Ureter (tissue), 1 donor: ENCODE results near the gene MAP3K14. TPM values are rescaled to one million over a fixed set of nuclear protein-coding genes. Genes with fewer than 3 reads are reported as not detected.
A peak's percentile ranks its signal among the peaks of the same experiment; 100 is the strongest.

Experiments
- DNase-seq: peaks from one replicate; pipeline ENCODE4 v3.0.0-alpha.2; 2020; ENCODE audit warnings: low spot score
- total RNA-seq: library from RNA; stranded (reverse); gene quantifications from one replicate; pipeline ENCODE4 v1.2.4, GENCODE V29; 2023
- donor health status: DM: yes; HTN: yes; CAD: no.

Gene MAP3K14
- total RNA-seq, 1 donor from 2014 or later: 18.7 TPM

DNA sequence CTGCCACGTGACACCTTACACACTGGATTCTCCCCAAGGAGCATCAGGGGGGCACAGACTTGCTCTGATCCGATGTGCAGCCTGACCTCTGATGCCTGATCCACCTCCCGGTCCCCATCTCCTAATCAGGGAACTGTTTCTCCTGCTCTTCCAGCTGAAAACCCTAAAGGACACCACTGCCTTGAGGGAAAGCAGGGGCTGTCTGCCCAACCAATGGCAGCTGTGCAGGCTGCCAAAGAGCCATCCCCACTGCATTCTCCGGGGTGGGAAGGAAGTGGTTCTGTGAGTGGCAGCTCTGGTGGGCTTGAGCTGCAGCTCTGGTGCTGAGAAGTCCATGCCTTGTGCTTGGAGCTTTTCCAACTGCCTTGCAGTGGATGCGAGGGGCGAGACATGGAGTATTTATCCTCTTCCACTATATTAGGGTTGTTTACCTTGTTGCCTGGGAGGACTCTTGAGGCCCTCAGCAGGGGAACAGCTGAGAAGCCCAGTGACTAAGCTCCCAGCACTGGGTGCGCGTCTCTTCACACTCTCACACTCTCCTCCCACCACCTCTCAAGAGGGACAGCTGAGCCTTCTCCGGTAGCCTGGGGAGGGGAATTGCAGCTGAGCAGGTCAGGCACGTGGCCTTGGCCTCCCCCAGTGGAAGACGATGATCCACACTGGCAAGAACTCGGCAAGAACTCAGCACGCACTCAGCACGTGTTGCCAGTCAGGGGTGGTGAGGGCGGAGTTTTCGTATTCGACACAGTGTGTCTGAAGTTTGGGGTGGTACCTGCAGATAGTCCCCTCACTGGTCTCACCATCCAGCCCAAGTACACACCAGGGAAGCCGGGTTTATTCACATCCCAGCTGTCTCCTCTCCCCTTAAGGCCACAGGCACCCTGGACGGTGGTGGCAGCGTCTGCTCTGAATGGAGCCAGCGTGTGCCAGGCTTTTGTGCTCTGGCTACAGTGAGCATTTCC, 33.9 kb downstream of the MAP3K14 start:
- peak; percentile 48 for DNase-seq

DNA sequence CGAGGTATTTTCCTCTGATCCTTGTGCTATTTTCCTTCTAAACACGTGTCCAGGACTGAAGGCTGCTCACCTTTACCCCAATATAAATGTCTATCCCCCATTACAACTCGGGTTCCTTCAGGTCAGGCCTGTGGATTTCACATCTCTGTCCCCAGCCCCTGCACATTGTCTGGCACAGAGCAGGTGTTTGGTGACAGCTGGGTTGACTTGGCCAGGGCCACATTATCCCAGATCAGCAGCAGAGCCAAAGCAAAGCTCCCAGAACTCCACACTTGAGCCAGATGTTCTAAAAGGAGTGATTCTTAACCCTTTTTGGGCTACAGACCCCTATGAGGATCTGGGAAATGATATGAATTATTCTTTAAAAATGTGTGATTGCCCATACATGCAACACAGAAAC, 36.9 kb downstream of the MAP3K14 start:
- DNase-seq: no peak

DNA sequence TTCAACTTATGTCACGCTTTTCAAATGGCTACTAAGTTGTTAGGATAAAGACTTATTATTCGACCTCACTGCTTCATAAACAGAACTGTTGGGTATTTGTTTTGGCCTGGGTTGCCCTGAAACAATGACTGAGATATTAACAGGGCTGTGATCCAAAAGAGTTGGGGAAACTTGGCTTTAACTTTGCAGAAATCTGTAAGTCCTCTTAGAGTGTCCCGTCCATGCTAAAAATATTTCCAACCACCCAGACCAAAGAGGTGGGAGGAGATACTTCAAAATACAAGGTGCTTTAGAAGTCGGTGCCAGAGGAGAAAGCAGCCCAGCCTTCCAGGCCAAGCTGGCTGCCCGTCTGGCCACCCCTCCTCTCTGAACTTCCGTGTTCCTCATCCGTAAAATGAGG, 38.8 kb downstream of the MAP3K14 start:
- no peak for DNase-seq

DNA sequence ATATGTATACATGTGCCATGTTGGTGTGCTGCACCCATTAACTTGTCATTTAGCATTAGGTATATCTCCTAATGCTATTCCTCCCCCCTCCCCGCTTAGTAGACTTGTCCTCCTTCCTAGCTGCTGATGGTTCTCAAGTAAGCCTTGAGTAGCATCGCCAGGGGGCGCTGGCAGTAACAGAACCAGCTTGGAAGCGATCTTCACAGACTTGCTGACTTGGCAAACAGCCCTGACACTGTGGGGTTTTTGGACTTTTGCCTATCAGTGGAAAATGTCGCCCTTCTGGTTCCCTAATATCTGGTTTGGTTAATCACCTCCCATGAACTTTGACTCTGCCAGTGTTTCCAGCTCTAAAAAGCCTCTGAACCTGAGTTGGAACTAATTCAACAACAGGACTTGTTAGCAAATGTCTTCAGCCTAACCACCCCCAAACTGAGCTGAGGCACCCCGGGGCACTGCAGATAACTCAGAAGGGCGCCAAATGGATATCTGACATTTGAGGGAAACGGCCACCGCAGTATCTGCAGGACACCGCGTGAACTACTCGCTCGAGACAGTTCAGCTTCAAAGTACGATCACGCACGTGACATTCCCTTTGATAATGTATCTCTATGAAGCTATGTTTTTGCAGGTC, 39.5 kb downstream of the MAP3K14 start:
- peak; percentile 95 for DNase-seq

DNA sequence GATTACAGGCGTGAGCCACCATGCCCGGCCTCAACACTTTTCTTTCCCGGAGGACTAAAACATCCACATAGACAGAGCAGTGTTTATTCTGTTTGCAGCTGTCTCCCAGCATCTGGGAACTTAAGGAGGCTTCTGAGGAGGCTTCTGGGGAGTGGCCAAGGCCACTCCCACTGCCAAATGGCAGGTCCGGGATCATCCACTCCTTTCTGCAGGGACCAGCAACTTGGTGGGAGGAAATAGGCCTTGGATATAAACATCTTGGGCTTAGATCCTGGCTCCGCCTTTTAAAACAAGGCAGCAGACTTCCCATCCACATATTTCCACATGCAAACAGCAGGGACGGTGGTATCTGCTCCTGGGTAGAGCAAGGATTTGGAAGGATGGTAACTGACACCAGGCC, 40.8 kb downstream of the MAP3K14 start:
- no peak for DNase-seq

DNA sequence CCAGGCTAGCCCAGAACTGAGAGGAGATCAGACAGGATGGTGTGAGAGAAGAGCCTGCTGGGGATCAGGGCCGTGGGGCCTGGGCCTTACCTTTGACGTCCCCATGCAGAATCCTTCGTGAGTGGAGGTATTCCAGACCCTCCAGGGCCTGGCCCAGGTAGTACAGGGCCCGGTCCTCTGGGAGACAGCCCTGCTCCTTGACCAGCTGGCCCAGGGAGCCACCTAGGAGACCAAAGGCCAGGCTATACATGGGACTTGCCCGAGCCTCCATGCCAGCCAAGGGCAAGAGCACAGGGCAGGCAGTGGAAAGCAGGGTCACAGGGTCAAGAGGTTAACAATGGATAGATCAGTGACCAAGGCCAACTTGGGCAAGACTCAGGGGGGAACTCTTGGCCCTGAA, 42.8 kb downstream of the MAP3K14 start:
- DNase-seq: no peak

DNA sequence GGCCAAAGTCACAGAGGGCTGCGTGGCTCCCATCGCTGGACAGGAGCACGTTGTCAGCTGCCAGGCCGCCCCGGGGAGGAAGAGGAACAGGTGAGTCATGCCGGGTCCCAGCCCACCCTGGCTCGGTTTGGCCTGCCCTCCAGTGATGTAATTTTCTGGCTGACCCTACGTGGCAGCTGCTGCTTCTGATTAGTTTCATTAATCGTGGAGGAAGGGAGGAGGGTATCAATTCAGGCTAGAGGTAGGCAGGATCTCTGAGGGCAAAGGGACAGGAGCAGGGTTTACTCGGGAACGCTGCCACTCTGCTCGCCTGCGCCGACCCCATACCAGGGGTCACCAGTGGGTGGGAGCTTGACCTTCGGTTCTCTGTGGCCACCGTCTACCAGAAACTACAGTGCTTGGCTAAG, 43.3 kb downstream of the MAP3K14 start:
- no peak for DNase-seq

DNA sequence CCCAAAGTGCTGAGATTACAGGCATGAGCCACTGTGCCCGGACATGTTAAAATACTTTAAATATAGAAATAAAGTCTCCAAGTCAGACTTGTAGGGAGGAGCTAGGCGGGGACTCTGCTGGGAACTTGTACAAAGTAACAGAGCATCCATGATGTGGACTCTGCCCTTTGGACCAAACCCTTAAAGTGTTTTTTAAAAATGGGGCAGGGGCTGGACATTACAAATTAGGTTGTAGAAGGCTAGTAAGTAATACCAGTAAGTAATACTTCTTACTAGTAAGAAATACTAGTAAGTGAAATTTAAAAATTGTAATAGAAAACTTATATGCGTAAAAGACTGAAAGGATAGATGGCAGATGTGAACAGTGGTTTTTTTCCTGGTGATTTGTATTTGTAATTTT, 45.2 kb downstream of the MAP3K14 start:
- DNase-seq: no peak

DNA sequence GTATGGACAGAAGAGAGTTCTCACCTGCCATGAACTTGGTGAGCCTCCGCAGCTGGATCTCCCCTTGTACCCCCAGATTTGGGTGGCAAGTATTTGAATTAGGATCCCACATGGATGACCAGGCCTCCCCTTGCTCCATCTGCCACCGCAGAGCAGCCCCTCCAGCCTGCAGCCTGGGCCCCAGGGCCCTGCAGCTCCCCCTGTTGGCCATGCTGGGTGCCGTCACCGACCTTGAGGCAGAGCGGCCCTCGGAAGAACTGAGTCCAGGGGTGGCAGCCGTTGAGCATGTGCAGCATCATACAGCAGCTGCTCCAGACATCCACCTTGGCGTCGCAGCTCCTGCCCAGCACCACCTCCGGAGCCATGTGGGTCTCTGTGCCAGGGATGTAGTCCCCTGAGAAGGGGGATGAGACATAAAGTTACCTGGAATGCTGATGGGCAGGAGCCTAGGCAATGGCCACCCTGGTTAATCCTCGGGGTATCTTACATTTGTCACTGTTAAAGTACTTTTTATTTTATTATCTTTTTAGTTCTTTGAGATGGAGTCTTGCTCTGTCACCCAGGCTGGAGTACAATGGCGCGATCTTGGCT, 45.9 kb downstream of the MAP3K14 start:
- DNase-seq: no peak

DNA sequence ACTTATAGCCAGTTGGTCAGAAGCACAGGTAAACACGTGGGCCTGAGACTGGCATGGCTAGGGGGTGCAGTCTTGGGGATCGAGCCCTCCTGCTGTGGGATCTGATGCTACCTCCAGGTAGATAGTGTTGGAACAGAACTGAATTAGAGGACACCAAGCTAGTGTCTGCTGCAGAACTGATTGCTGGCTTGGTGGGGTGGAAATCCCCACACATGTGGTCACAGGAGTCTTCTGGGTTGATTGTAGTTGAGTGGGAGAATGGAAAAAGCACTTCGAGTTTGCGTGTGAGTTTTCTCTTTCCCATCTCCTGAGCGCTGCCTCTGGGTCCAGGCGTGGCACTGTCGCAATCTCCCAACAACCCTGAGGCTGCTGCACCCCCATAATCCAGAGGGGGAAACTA, 46.9 kb downstream of the MAP3K14 start:
- DNase-seq: no peak

DNA sequence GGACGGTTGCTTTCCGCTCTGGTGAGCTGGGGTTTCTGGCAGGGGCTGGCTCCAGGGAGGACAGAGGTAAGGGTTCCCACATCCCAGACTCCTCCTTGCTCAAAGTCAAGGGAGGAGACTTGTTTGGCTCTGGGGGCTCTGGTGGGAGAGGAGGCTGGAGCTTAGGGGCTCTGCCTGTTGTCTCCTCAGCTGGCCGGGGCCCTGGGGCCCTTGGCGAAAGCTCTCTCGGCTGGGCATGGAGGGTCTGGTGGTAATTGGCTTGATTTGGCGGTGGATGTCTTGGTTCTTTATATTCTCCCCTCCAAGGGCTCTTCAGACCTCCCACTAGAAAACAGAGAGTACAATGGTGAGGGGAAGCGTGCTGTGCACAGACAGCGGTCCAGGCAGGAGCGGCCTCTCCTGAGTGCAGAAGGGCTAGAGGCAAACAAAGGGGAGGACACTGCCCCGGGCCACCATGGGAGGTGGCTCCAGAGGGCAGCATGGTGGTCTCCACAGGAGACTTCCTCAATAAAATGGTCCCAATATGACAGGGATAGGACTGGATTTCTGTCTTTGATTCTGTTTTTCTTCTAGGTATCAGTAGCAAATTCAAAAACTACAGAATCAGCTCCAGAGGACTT, 49.3 kb downstream of the MAP3K14 start:
- DNase-seq: no peak

DNA sequence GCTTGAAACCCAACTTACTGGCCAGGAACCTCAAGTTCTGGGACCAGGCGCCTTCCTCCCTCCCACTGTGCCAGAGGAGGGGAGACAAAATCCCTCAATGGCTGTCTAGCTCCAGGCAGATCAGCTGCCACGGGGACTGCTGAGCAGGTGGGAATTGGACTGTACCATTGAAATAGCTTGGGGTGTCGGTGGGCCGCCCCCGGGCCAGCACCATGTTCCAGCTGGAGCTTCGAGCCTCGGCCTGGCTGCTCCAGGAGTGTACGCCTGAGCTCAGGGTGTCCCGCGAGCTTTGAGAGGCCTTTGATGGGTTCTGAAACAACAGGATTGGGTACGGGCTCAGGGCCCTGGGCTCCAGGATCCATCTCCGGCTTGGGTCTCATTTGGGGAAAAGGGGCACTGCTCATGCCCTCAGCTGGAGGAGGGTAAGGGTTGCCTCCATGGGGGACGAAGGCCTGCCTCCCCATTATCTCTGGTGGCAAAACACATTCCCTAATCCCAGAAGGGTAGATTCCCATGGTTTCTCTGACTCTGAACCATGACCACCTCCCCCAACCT, 50.4 kb downstream of the MAP3K14 start:
- no peak for DNase-seq

DNA sequence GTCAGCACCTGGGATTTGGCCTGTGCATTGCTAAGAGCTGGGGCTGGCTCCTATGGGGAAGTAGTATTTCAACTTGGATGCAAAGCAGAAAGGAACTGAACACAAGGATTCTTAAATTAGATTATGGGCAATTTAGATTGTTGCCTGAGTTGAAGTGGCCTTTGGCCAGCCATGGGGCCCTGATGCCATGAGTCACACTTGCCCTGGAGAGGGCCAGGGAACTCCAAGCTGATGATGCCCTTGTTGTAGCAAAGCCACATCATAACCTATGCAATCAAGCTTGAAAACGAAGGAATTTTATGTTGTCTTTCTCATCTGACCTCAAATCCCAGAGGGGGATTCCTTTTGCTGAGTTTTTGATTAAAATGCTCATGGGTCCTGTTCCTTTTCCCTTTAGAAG, 51.0 kb downstream of the MAP3K14 start:
- DNase-seq: no peak

DNA sequence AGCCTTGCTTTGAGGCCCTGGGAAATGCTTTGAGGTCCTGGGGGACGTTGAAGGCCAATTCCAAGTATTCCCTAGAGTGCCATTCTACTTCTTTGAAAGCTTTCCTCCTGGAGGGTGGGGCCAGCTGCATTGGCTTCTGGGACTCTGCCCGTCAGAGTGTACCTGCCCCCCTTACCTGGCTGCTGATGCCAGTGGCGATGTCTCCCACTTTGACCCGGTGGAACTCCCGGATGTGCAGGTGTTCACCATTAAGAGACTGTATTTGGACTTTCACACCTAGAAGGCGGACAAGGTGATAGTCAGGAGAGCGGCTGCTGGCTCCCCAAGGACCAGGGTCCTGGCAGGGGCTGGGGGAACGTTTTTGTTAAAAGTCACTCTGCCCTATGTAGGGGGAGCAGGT, 51.8 kb downstream of the MAP3K14 start:
- DNase-seq: no peak

DNA sequence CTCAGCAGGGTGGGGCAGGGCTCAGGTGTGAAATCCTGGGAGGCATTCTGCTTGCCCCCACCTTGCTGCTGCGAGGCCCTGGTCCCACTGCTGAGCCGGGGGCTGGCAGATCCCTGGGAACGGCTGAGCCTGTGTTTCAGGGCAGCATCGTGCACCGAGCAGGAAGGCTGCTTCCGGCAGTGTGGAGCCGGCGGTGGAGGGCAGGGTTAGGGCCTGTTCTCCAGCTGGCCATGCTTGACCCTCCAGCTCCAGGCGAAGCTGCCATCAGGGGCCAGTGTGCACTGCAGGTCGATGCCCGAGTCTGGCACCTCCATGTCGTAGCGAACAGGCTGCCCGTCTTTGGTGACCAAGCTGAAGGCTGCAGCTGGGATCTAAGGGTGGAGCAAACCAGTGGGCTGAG, 52.4 kb downstream of the MAP3K14 start:
- no peak for DNase-seq

DNA sequence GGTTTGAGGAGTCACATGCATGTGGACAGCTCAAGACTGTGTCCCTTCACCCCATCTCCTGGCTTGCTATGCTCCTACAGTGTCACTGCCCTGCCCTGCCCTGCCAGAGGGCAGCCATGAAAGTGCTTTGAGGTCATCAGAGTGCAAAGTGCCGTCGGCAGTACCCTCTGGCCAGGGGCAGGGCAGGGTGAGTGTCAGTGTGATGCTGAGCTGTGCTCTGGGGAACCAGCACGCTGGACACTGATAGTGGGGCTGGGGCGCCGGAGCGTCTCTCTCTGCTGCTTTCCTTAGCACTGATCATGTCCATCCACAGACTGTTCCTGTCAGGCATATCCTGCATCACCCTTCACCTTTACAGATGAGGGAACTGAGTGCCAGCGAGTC, 53.4 kb downstream of the MAP3K14 start:
- no peak for DNase-seq

DNA sequence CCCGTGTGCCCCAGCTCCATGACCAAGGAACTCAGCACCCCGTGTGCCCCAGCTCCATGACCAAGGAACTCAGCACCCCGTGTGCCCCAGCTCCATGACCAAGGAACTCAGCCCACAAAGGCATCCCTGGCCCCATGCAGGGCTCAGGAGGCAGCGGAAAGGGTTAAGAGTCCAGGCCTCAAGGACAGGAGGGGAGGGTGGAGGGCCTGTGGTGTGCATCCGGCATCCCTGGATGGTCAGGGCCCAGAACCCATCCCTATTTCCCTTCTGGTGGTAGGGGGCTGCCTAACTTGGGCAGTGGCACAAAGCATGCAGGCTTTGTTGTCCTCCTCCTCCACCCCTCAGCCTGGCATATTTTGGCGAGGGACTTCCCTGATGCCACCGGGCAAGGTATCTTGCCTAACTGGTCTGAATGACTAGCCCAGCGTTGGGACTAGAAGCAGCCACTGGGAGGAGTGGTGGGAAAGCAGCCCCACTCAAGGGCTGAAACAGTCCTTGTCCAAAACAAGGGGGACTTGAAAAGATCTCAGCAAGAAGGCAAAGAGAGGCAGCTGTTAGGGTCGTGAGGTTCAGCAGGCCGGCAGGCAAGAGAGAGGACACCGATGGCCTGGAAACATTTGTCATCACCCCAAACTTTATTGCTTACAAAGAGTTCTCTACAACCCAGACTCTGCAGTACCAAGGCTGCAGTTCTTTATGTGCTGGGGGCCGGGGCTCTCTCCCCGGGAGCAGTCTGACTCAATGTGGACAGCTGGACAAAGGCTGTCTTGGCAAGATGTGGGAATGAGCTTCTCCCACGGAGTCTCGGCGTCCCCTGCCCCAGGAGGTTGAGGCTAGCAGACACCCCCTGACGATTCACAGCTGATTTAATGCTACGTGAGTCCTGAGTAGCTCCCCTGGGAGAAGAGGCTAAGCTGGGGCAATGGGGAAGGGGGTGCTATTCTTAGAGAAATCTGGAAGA, 54.0 kb downstream of the MAP3K14 start:
- DNase-seq: no peak

DNA sequence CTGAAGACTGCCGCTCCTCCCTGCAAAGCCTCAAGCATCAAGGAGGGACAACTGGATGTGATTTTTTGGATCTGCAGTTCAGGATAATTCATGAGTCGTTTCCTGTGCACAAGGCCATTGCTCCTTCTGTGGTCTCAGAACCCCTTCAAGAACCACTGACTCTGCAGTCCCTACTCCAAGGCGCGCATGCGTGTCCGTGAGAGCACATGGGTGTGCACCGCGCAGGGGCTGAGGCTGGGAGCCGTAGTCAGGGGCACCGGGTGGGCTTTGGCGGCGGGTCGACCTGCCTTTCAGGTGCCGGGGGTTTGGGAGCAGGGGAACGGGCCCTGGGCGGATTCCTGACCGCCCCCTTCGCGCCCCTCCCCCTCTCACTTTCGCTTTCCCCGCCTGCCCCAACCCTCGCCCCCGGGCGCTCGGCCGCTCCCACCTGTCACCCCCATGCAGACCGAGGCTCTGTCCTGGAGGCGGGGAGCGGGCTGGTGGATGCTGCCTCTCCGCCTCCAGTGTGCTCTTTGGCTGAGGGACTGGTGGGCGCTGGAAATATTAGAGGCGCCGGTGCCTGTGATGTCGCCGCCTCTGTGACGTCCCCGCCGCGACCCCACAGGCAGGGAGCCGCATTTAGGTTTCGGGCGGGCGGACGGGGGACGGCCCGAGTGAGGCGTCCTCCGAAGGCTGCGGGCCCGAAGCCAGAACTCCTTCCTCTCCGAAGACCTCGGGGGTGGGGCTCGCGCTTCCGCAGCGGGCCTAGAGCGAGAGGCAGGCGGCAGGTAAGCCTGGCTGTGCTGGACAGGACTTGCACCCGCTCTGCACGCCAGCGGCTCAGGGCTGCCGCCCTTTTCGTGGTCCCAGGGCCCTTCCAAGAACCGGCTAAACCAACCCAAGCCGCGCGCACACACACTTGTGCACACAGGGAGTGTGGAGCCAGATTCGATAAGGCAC, 55.0 kb downstream of the MAP3K14 start, which contains the start of gene SPATA32:
TSS of gene SPATA32 (minus strand) at position 518 of the 939 bp plus-strand sequence. CDS start at position 440, 78 bp downstream.
- peak; percentile 71 for DNase-seq

DNA sequence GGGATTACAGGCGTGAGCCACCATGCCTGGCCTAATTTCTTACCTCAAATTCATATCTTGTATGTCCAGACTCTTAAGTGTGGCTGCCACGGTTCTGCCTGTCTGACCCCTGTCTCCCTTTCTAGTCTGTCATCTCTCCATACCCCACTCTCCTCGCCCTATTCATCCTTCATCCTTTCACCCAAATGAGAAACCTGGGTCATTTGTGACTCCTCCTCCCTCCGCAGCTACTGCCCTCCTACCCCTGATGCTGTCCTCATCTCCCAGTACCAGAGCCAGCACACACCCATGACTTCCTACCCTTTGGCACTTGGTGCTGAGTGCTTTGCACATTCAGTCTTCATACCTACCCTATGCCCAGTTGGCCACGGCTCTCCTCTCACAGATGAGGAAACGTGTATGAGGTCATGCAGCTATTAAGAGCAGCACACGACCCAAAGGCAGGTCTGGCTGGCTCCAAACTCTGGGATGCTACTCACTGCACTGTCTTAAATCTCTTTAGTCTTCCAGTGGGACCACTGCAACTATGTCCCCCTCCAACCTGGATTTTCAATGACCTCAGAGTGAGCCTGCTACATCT, 56.5 kb downstream of the MAP3K14 start:
- DNase-seq: no peak
